Measurements from ENCODE around the gene URB1. TPM values are rescaled to one million over a fixed set of nuclear protein-coding genes. Genes with fewer than 3 reads are reported as not detected.
"Not testable (repeated sequence)": the region's sequence is repeated elsewhere in the genome, so short reads cannot be mapped to it uniquely, and the experiment has no call there.

The URB1 gene
- total RNA-seq, 1 donor = 11.8 TPM

GRCh38 chr21:32411350-32412161, 18.7 kb upstream of the URB1 start:
- peak in 2 of 3 donors; percentile 40 to 62 for DNase-seq (ENCODE audit: low read depth in 2 of 3, low spot score in 2 of 3)

- no peak for DNase-seq (ENCODE audit: low read depth in 2 of 3, low spot score in 2 of 3)
These were observed 18.1 kb upstream of the URB1 start for GRCh38 chr21:32410916-32411315.

GRCh38 chr21:32410291-32410690, 17.5 kb upstream of the URB1 start:
- no peak for DNase-seq (ENCODE audit: low read depth in 2 of 3, low spot score in 2 of 3)

DNA sequence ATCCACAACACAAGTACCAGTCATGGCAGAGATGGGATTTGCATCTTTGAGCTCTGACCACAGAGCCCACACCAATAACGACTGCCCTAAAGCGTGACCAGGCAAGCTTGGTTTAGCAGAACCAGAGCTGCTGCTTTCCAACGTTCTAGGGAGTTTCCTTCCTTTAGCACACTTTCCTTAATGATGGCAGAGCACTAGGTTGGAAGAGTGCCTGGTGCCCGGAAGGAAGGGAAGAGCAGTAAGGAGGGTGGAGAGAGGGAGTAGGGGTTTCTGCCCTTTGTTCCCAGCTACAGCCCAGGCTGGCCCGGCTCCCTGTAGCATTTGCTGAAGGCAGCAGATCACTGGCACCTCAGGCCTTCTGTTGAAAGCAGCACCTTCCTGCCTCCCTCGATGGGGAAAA, 13.6 kb upstream of the URB1 start:
- DNase-seq (ENCODE audit: low read depth in 2 of 3, low spot score in 2 of 3) = no peak

- DNase-seq (ENCODE audit: low read depth in 2 of 3, low spot score in 2 of 3) = peak in 2 of 3 donors; percentile 66 to 88
These were observed 10.5 kb upstream of the URB1 start for GRCh38 chr21:32403201-32403777.

GRCh38 chr21:32393677-32394001, 827 bp upstream of the URB1 start:
- no peak for DNase-seq (ENCODE audit: low read depth in 2 of 3, low spot score in 2 of 3)

DNA sequence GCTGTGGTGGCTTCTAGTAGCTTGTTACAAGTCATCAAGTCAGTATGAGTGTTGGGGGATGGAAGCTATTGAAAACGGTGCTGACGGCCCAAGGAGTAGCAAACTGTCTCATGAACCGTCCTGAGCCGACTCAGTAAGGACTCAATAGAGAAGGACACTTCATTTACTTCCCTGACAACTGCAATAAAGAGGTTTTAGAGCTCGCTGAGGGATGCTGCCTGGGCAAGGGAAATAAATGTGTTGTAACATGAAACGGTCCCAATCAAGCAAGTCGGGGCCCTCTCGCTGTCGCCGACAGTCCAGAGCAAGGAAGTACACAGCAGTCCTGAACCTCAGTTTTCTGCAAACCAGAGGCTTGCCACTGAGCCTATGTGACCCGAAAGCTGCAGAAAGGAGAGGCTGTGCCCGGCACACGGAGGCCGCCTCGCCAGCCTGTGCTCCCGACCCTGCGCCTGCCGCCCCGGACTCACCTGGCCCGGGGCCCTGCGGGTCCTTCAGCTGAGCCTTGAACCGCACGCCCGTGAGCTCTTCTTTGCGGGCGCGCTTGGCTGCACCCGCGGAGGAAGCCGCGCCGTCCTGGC, 423 bp downstream of the URB1 start:
- DNase-seq (ENCODE audit: low read depth in 2 of 3, low spot score in 2 of 3) = no peak

DNA sequence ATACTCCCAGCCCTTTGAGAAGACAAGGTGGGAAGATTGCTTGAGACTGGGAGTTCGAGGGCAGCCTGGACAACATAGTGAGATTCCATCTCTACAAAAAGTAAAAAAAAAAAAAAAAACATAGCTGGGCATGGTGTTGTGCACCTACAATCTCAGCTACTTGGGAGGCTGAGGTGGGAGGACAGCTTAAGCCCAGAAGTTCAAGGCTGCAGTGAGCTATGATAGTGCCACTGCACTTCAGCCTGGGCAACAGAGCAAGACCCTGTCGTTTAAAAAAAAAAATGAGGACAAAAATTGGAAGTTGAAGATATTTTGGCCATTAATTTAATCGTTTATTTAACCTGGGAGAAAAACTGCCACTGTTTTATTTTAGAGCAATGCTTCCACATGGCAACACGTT, 1.1 kb downstream of the URB1 start:
- DNase-seq (ENCODE audit: low read depth in 2 of 3, low spot score in 2 of 3) = no peak

DNA sequence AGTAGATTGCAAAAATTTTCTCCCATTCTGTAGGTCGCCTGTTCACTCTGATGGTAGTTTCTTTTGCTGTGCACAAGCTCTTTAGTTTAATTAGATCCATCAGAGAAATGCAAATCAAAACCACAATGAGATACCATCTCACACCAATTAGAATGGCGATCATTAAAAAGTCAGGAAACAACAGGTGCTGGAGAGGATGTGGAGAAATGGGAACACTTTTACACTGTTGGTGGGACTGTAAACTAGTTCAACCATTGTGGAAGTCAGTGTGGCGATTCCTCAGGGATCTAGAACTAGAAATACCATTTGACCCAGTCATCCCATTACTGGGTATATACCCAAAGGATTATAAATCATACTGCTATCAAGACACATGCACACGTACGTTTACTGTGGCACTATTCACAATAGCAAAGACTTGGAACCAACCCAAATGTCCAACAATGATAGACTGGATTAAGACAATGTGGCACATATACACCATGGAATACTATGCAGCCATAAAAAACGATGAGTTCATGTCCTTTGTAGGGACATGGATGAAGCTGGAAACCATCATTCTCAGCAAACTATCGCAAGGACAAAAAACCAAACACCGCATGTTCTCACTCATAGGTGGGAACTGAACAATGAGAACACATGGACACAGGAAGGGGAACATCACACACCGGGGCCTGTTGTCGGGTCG, 2.1 kb downstream of the URB1 start:
- DNase-seq (ENCODE audit: low read depth in 2 of 3, low spot score in 2 of 3) = not testable (repeated sequence)

- DNase-seq (ENCODE audit: low read depth in 2 of 3, low spot score in 2 of 3) = no peak
These were observed 3.3 kb downstream of the URB1 start for GRCh38 chr21:32389337-32390015.

DNA sequence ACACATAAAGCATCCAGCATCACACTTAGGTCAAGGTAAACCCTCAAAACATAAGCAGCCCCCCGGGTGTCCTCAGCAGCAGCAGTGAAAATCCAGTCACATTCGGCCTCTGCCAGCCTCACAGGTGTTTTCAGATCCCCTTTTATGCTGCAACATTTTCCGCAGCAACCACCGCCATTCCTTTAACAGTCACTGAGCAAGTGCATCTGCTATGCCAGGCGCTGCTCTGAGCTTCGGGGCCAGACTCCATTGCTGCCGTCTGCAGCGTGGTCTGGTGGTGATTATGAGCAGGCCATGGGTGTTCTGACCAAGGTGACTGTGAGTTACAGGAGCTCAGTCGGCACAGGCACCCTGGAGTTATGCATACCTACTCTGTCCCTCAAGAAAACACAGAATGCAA, 4.5 kb downstream of the URB1 start:
- DNase-seq (ENCODE audit: low read depth in 2 of 3, low spot score in 2 of 3) = no peak

- no peak for DNase-seq (ENCODE audit: low read depth in 2 of 3, low spot score in 2 of 3)
These were observed 5.7 kb downstream of the URB1 start for GRCh38 chr21:32387151-32387550.

GRCh38 chr21:32386195-32386870, 6.5 kb downstream of the URB1 start:
- DNase-seq (ENCODE audit: low read depth in 2 of 3, low spot score in 2 of 3) = no peak

DNA sequence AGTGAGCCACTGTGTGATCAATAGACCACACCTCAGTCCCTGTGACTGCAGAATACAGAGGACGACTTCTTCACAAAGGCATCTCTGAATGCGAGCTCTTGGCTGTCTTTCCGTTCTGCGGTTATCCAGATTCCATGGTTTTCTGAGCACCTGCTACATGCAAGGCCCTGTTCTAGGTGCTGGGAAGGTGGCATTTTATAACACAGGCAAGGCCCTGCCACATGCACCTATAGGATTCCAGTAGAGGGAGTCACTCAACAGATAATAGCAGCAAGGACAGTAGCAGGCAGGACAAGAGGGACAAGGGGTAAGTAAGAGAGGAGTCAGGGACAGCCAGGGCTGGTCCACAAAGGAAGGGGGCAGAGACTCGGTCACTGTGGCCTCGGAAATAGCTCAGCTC, 9.0 kb downstream of the URB1 start:
- no peak for DNase-seq (ENCODE audit: low read depth in 2 of 3, low spot score in 2 of 3)

- no peak for DNase-seq (ENCODE audit: low read depth in 2 of 3, low spot score in 2 of 3)
These were observed 10.6 kb downstream of the URB1 start for GRCh38 chr21:32382108-32382644.

DNA sequence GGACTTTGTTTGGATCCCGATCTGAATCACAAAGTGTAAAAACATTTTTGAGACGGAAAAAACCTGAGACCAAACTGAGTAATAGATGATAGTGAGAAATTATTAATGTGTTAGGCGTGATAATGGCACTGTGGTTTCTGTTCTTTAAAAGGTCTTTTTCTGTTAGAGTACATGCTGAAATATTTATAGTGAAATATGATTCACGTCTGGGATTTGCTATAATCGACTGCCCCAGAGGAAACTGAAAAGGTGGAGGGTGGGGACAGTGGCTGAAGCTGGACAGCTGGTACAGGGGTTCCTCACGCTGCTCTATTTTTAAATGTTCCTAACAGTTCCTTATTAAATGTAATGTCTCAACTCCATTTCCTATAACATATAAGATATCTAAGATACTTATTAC, 11.2 kb downstream of the URB1 start:
- DNase-seq (ENCODE audit: low read depth in 2 of 3, low spot score in 2 of 3) = no peak

- DNase-seq (ENCODE audit: low read depth in 2 of 3, low spot score in 2 of 3) = no peak
These were observed 11.9 kb downstream of the URB1 start for GRCh38 chr21:32380940-32381339.

DNA sequence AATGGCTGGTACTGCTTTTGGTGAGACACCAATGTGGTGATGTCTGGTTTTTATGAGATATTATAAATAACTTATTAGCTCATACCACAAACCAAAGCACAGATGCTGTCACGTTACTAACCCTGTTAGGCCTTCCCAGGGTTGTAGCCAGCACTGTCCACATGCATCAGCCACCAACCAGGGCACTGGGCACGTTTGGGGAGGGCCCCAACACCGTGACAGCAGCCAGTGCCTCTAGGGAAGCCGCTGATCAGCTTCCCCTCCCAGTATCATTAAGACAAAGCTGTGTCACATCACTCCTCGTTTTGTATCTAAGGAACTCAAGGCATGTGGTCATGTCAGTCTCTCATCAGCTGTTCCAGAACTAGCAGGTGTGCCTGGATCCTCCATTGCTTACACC, 13.9 kb downstream of the URB1 start:
- DNase-seq (ENCODE audit: low read depth in 2 of 3, low spot score in 2 of 3) = no peak

GRCh38 chr21:32377991-32378390, 14.8 kb downstream of the URB1 start:
- DNase-seq (ENCODE audit: low read depth in 2 of 3, low spot score in 2 of 3) = no peak

- DNase-seq (ENCODE audit: low read depth in 2 of 3, low spot score in 2 of 3) = no peak
These were observed 15.3 kb downstream of the URB1 start for GRCh38 chr21:32377506-32377905.
